ENCODE data around the gene IGFL3. TPM values are rescaled to one million over a fixed set of nuclear protein-coding genes. Genes with fewer than 3 reads are reported as not detected.

IGFL3 gene
- polyA plus RNA-seq, 3 donors = not detected

GRCh38 chr19:46147791-46148288, 23.4 kb upstream of the IGFL3 start, which contains the start of gene IGFL2:
Gene IGFL2 (plus strand): TSS chr19:46148238. CDS start chr19:46148279, 41 bp downstream.
- H3K27ac Mint-ChIP-seq = no peak within 1 kb of the TSS
- Histone ChIP-seq H3K4me2 (replicated peaks; ENCODE audit: extremely low read depth, low read length, poor library complexity, severe bottlenecking) (no peak within 1 kb of the TSS), H3K9ac (ENCODE audit: insufficient read depth, low read length, poor library complexity, severe bottlenecking) (no peak within 1 kb of the TSS), H2AFZ (ENCODE audit: insufficient read depth, low read depth, low read length, poor library complexity, severe bottlenecking) (no peak within 1 kb of the TSS), H3K9me3 (replicated peaks in 1 of 2; ENCODE audit: control insufficient read depth in 1 of 2, insufficient read depth in 1 of 2, low read length in 2 of 2) (no peaks in the 10 kb centered on the region), H3K4me1 (ENCODE audit: control insufficient read depth in 1 of 2, insufficient read depth in 2 of 2, low read length in 2 of 2) (no peaks in the 10 kb centered on the region), H3K36me3 (replicated peaks in 1 of 2; ENCODE audit: control insufficient read depth in 1 of 2, insufficient read depth in 2 of 2, low read length in 2 of 2) (no peaks in the 10 kb centered on the region), H3K79me2 (ENCODE audit: insufficient read depth, low read length) (no peaks in the 10 kb centered on the region), H3K27ac (ENCODE audit: low read depth in 1 of 2, low read length in 2 of 2) (no peak within 1 kb of the TSS), H3K27me3 (ENCODE audit: control insufficient read depth in 2 of 2, insufficient read depth in 2 of 2, low read length in 2 of 2) (peaks cover 0 to 3% of the 10 kb centered on the region in 2 donors), H4K20me1 (ENCODE audit: insufficient read depth, low read length) (no peaks in the 10 kb centered on the region), H3K4me3 (replicated peaks in 1 of 3; ENCODE audit: low read depth in 2 of 3, low read length in 3 of 3) (no peak within 1 kb of the TSS)
- no peaks in the 10 kb centered on the region for H3K4me1 Mint-ChIP-seq
- WGBS (ENCODE audit: insufficient coverage) = 97% methylated on average over 6 of the region's 6 CpGs
- no peaks in the 10 kb centered on the region for H3K36me3 Mint-ChIP-seq
- peaks cover 10 to 48% (median 26%) of the 10 kb centered on the region in 3 donors for H3K27me3 Mint-ChIP-seq (ENCODE audit: low read depth in 3 of 3)
- no peak for DNase-seq
- peaks cover 0 to 5% (median 0%) of the 10 kb centered on the region in 7 donors for H3K9me3 Mint-ChIP-seq
- intact Hi-C loops (cut with micrococcal nuclease) = no loop called here
- TF ChIP-seq CTCF (IDR thresholded peaks at IDR 0.05) = no peak
- no peak within 1 kb of the TSS for H3K4me3 Mint-ChIP-seq

GRCh38 chr19:46147166-46147740, 22.8 kb upstream of the IGFL3 start:
- peaks cover 10 to 47% (median 26%) of the 10 kb centered on the region in 3 donors for H3K27me3 Mint-ChIP-seq (ENCODE audit: low read depth in 3 of 3)
- H3K36me3 ChIP-seq (replicated peaks in 1 of 2; ENCODE audit: control insufficient read depth in 1 of 2, insufficient read depth in 2 of 2, low read length in 2 of 2) = no peaks in the 10 kb centered on the region
- peaks cover 0 to 5% (median 0%) of the 10 kb centered on the region in 7 donors for H3K9me3 Mint-ChIP-seq

More at GRCh38 chr19:46147166-46147740, 22.8 kb upstream of the IGFL3 start:
- WGBS (ENCODE audit: insufficient coverage) = 100% methylated on average over 1 of the region's 8 CpGs
- Histone ChIP-seq H3K9me3 (replicated peaks in 1 of 2; ENCODE audit: control insufficient read depth in 1 of 2, insufficient read depth in 1 of 2, low read length in 2 of 2) (no peaks in the 10 kb centered on the region), H3K4me3 (replicated peaks in 1 of 3; ENCODE audit: low read depth in 2 of 3, low read length in 3 of 3) (no peak overlapping the region), H3K27me3 (ENCODE audit: control insufficient read depth in 2 of 2, insufficient read depth in 2 of 2, low read length in 2 of 2) (peaks cover 0 to 5% of the 10 kb centered on the region in 2 donors), H3K79me2 (ENCODE audit: insufficient read depth, low read length) (no peaks in the 10 kb centered on the region), H3K4me1 (ENCODE audit: control insufficient read depth in 1 of 2, insufficient read depth in 2 of 2, low read length in 2 of 2) (no peaks in the 10 kb centered on the region), H2AFZ (ENCODE audit: insufficient read depth, low read depth, low read length, poor library complexity, severe bottlenecking) (no peak overlapping the region), H3K4me2 (replicated peaks; ENCODE audit: extremely low read depth, low read length, poor library complexity, severe bottlenecking) (no peak overlapping the region), H3K27ac (ENCODE audit: low read depth in 1 of 2, low read length in 2 of 2) (no peak overlapping the region), H3K9ac (ENCODE audit: insufficient read depth, low read length, poor library complexity, severe bottlenecking) (no peak overlapping the region), H4K20me1 (ENCODE audit: insufficient read depth, low read length) (no peaks in the 10 kb centered on the region)
- DNase-seq = no peak
- H3K36me3 Mint-ChIP-seq = no peaks in the 10 kb centered on the region
- no peak overlapping the region for H3K27ac Mint-ChIP-seq
- intact Hi-C loops (cut with micrococcal nuclease) = no loop called here
- H3K4me1 Mint-ChIP-seq = no peaks in the 10 kb centered on the region
- no peak for TF ChIP-seq CTCF (IDR thresholded peaks at IDR 0.05)
- no peak overlapping the region for H3K4me3 Mint-ChIP-seq
